Peyer's patch (tissue), 4 donors: ENCODE measurements around the gene ZBTB38.

Source experiments
- POLR2A ChIP-seq, 2 donors: fragments of 450-650 bp; IDR thresholded peaks; one replicate each; pipeline ENCODE4 v1.5.1; 2017; ENCODE audit warnings: antibody characterized with exemption in 2 of 2, mild to moderate bottlenecking in 2 of 2, moderate library complexity in 2 of 2
- TF ChIP-seq, protein P1 (sequence below), 6 experiments: fragments of 450-650 bp in 4 of 6; fragments of 200-600 bp in 2 of 6; sonication (generic) in 1 of 6; IDR thresholded peaks; one replicate each; pipeline ENCODE4 v1.5.1; 2017 to 2019; ENCODE audit warnings: antibody characterized with exemption in 6 of 6, mild to moderate bottlenecking in 3 of 6, moderate library complexity in 1 of 6

DNA sequence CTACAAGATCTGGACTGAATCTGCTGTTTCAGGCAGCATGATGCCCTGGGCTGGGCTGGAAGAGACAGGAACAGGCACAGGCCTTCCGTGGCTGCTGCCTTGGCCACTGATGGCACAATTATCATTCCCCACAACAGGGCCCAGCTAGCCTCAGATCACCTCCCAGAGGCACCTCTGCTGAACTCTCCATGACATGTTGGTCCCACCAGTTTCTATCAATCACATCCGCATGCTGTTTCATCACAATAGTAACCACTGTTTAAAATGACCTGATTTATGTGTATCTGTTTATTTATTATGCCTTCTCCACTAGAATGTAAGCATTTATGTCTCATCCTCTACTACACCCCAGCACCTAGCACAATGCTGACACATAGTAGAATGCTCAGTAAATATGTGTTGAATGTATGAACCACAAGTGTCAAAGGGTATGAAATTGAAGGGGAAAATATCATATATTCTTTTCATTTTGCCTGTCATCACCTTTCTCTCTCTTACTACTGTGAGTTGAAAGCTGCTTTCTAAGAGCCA, 32.7 kb upstream of the ZBTB38 start:
- TF ChIP-seq, protein P1, sequence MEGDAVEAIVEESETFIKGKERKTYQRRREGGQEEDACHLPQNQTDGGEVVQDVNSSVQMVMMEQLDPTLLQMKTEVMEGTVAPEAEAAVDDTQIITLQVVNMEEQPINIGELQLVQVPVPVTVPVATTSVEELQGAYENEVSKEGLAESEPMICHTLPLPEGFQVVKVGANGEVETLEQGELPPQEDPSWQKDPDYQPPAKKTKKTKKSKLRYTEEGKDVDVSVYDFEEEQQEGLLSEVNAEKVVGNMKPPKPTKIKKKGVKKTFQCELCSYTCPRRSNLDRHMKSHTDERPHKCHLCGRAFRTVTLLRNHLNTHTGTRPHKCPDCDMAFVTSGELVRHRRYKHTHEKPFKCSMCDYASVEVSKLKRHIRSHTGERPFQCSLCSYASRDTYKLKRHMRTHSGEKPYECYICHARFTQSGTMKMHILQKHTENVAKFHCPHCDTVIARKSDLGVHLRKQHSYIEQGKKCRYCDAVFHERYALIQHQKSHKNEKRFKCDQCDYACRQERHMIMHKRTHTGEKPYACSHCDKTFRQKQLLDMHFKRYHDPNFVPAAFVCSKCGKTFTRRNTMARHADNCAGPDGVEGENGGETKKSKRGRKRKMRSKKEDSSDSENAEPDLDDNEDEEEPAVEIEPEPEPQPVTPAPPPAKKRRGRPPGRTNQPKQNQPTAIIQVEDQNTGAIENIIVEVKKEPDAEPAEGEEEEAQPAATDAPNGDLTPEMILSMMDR (IDR thresholded peaks at IDR 0.05): no peak
- TF ChIP-seq POLR2A (IDR thresholded peaks at IDR 0.05): no peak
